ENCODE measurements around the gene HM13. TPM values are rescaled to one million over a fixed set of nuclear protein-coding genes. Genes with fewer than 3 reads are reported as not detected.
"Not testable (repeated sequence)": the region's sequence is repeated elsewhere in the genome, so short reads cannot be mapped to it uniquely, and the experiment has no call there.

The HM13 gene
- total and polyA plus RNA-seq, 12 donors, result 27.5 to 102 (median 34.9) TPM

GRCh38 chr20:31542201-31542842 is 28.1 kb downstream of the HM13 start:
- ATAC-seq (no peak), DNase-seq (no peak)
- H3K9me3 ChIP-seq, result no peaks in the 10 kb centered on the region
- TF ChIP-seq CTCF (IDR thresholded peaks at IDR 0.05), result no peak
- H3K27ac ChIP-seq, result peak overlapping the region in 2 of 10 donors; percentile 32 to 50
- WGBS, 2 donors, result 80 to 82% methylated on average over 7 of the region's 7 CpGs
- H3K4me1 ChIP-seq, result peaks cover 0 to 50% (median 4%) of the 10 kb centered on the region in 9 donors
- H3K4me3 ChIP-seq, result no peak overlapping the region
- H3K36me3 ChIP-seq, result peaks cover 4 to 97% (median 25%) of the 10 kb centered on the region in 9 donors
- intact Hi-C loops (cut with DNase I), result no loop called here
- H3K27me3 ChIP-seq, result no peaks in the 10 kb centered on the region

DNA sequence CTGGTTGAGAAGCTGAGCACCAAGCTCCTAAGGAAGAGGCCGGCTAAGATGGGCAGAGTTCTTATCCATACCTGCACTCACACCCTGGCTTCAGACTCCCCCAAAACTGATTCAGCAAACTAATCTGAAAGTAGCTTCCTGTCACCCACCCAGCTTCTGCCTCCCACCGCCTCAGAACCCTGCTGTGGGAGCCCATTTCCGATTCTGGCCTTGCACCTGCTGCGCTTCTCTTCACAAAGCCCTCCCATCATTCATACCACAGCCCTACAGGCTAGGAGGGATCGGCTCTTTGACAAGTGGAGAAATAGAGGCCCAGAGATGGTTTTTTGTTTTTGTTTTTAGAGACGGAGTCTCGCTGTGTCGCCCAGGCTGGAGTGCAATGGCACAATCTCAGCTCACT is 28.7 kb downstream of the HM13 start:
- 96 to 97% methylated on average over 8 of the region's 8 CpGs for WGBS, 2 donors
- peaks cover 4 to 97% (median 19%) of the 10 kb centered on the region in 9 donors for H3K36me3 ChIP-seq
- H3K27ac ChIP-seq, result peak overlapping the region in 1 of 10 donors; percentile 32
- H3K4me1 ChIP-seq, result peaks cover 0 to 45% (median 4%) of the 10 kb centered on the region in 9 donors
- no peaks in the 10 kb centered on the region for H3K27me3 ChIP-seq
- TF ChIP-seq CTCF (IDR thresholded peaks at IDR 0.05), result no peak
- intact Hi-C loops (cut with DNase I), result no loop called here
- no peak overlapping the region for H3K4me3 ChIP-seq
- no peaks in the 10 kb centered on the region for H3K9me3 ChIP-seq
- no peak for ATAC-seq
- DNase-seq, result no peak

GRCh38 chr20:31543966-31544598 is 29.8 kb downstream of the HM13 start:
- Histone ChIP-seq H3K4me3 (no peak overlapping the region), H3K4me1 (peaks cover 0 to 54% (median 10%) of the 10 kb centered on the region in 9 donors), H3K9me3 (no peaks in the 10 kb centered on the region), H3K27ac (peak overlapping the region in 7 of 10 donors; percentile 16 to 72 (median 46)), H3K27me3 (no peaks in the 10 kb centered on the region), H3K36me3 (peaks cover 0 to 97% (median 14%) of the 10 kb centered on the region in 9 donors)
- intact Hi-C loops (cut with DNase I), result no loop called here
- DNase-seq, result no peak
- no peak for TF ChIP-seq CTCF (IDR thresholded peaks at IDR 0.05)
- WGBS, 2 donors, result 63 to 89% methylated on average over 1 of the region's 1 CpG
- peak in 3 of 8 donors; percentile 28 to 52 (median 29) for ATAC-seq

- H3K27ac ChIP-seq, result peak overlapping the region in 5 of 10 donors; percentile 30 to 72 (median 46)
- DNase-seq, result no peak
- no peaks in the 10 kb centered on the region for H3K27me3 ChIP-seq
- no peak for ATAC-seq
- TF ChIP-seq CTCF (IDR thresholded peaks at IDR 0.05), result no peak
- H3K9me3 ChIP-seq, result no peaks in the 10 kb centered on the region
- H3K36me3 ChIP-seq, result peaks cover 0 to 97% (median 17%) of the 10 kb centered on the region in 9 donors
- intact Hi-C loops (cut with DNase I), result no loop called here
- H3K4me1 ChIP-seq, result peaks cover 0 to 56% (median 10%) of the 10 kb centered on the region in 9 donors
- no peak overlapping the region for H3K4me3 ChIP-seq
- WGBS, 2 donors, result 57 to 71% methylated on average over 2 of the region's 2 CpGs
Measured at GRCh38 chr20:31544600-31544999, 30.4 kb downstream of the HM13 start.

GRCh38 chr20:31545621-31546040 is 31.4 kb downstream of the HM13 start:
- Histone ChIP-seq H3K27ac (peak overlapping the region in 2 of 10 donors; percentile 20 to 53), H3K36me3 (peaks cover 0 to 97% (median 20%) of the 10 kb centered on the region in 9 donors), H3K4me1 (peaks cover 0 to 56% (median 10%) of the 10 kb centered on the region in 9 donors)
- H3K27me3 ChIP-seq; DNase-seq; ATAC-seq; intact Hi-C loops (cut with DNase I); H3K9me3 ChIP-seq; H3K4me3 ChIP-seq: not testable (repeated sequence)
- WGBS, 2 donors, result 80 to 82% methylated on average over 5 of the region's 5 CpGs
